Measurements from ENCODE around the gene TPPP2.
A peak's percentile ranks its signal among the peaks of the same experiment; 100 is the strongest.

The TPPP2 gene

DNA sequence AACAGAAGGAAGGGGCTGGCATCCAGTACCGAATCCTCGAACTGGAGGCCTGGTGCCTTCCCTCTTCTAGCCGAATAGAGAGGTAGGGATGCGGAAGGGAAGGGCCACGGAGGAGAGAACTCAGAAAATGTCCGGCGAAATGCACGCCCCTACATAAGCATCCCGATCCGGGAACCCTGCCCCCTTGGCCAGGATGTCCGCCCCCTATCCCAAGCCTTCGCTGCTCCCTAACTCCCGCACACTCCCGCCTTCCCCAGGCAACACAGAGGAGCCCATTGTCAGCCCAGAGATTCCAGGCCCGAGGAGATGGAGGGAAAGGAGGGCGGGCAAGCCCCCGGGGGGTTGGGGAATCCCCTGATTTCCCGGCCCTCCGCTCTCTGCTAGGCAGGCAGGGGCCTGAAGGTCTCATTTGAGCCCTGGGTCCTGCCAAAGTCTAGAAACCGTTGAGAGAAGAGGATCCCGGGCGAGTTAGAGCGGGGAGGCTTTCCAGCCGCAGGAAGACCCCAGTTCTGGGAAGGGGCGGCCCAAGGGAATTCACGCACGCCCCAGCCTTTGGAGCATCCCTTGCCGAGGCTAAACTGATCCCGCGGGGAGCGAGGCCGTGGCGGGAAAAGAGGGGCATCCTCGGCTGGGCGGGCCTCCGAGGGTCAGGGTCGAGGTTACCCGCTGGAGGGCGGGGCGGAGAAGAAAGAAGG is 39.5 kb downstream of the TPPP2 start:
- ATAC-seq: peak; percentile 36
- TF ChIP-seq SNAI2 (CRISPR knock-in tag; IDR thresholded peaks at IDR 0.05) (no peak), ZNF8 (CRISPR knock-in tag; IDR thresholded peaks at IDR 0.05) (no peak), ARNTL (CRISPR knock-in tag; IDR thresholded peaks at IDR 0.05; ENCODE audit: borderline replicate concordance, low read depth) (no peak), ZFP3 (CRISPR knock-in tag; IDR thresholded peaks at IDR 0.05) (no peak), PPARA (CRISPR knock-in tag; IDR thresholded peaks at IDR 0.05; ENCODE audit: borderline replicate concordance) (no peak)

DNA sequence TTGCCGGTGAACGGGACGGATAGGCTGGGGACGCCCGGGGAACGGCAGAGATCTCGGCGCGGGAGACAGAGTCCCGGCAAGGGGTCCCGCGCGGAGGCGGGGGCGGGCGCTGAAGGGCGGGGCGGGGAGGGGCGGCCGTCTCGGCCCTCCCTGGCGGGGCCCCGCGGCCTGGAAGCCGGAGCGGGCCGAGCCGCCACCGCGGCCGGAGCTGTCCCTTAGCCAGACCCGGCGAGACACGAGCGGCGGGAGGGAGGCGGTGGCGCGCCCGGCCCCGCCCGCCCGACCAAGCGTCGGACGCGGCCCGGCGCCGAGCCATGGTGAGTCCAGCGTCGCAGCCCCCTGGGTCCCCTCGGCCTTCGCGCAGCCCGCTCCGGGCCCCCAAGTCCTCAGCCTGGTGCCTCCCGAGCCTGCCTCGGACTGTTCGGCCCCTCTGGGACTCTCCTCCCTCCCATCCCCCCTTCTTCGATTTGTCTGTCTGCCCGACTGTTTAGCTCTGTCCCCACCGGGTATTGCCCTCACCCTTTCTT is 40.1 kb downstream of the TPPP2 start, which contains the start of gene ARHGEF40:
Gene ARHGEF40, plus strand, starts transcription at position 222 of the 527 bp plus-strand sequence. Its CDS starts 93 bp downstream, at position 315.
- TF ChIP-seq TOX (CRISPR knock-in tag; IDR thresholded peaks at IDR 0.05; ENCODE audit: borderline replicate concordance) (no peak), ZNF8 (CRISPR knock-in tag; IDR thresholded peaks at IDR 0.05) (no peak), OSR1 (CRISPR knock-in tag; IDR thresholded peaks at IDR 0.05) (no peak), ESRRG (CRISPR knock-in tag; IDR thresholded peaks at IDR 0.05) (no peak), GLIS3 (CRISPR knock-in tag; IDR thresholded peaks at IDR 0.05) (no peak), PPARA (CRISPR knock-in tag; IDR thresholded peaks at IDR 0.05; ENCODE audit: borderline replicate concordance) (no peak), BACH2 (CRISPR knock-in tag; IDR thresholded peaks at IDR 0.05; ENCODE audit: borderline replicate concordance) (no peak), ZFP3 (CRISPR knock-in tag; IDR thresholded peaks at IDR 0.05) (no peak), ZNF565 (CRISPR knock-in tag; conservative IDR thresholded peaks at IDR 0.05; ENCODE audit: low read depth) (no peak), RARB (CRISPR knock-in tag; IDR thresholded peaks at IDR 0.05) (no peak), ZFP30 (CRISPR knock-in tag; IDR thresholded peaks at IDR 0.05) (no peak), CSDC2 (CRISPR knock-in tag; IDR thresholded peaks at IDR 0.05) (no peak), ISL1 (CRISPR knock-in tag; IDR thresholded peaks at IDR 0.05) (no peak)
- TF ChIP-seq, protein P1, sequence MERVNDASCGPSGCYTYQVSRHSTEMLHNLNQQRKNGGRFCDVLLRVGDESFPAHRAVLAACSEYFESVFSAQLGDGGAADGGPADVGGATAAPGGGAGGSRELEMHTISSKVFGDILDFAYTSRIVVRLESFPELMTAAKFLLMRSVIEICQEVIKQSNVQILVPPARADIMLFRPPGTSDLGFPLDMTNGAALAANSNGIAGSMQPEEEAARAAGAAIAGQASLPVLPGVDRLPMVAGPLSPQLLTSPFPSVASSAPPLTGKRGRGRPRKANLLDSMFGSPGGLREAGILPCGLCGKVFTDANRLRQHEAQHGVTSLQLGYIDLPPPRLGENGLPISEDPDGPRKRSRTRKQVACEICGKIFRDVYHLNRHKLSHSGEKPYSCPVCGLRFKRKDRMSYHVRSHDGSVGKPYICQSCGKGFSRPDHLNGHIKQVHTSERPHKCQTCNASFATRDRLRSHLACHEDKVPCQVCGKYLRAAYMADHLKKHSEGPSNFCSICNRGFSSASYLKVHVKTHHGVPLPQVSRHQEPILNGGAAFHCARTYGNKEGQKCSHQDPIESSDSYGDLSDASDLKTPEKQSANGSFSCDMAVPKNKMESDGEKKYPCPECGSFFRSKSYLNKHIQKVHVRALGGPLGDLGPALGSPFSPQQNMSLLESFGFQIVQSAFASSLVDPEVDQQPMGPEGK (CRISPR knock-in tag; IDR thresholded peaks at IDR 0.05; ENCODE audit: borderline replicate concordance): no peak
- peak; percentile 23 for ATAC-seq

DNA sequence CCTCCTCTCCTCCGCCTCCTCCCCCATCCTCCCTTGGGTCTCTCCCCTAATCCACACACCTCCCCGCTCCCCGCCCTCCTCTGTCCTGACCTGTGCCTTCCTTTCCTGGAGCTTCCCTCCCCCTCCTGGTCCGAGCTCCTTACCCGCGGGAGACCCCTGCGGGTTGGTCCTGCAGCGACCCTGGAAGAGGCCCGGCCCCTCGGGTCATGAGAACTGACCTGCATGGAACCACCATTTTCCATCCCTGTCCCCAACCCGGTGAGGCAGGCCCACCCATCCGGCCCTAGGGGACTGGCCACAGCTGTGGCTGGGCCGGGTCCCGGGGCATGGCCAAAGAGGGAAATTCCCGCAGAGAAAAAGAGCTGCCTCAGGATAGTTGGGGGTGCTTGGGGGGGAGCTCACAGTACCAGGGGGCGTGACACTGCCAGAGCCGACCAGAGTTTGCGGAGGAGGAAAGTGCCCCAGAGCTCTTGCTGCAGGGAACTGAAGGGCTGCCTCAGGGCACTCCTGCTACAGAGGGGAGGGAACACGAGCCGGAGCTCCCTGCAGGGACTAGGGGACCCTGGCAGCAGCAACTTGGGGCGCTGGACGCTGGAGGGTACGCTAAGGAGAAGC is 40.7 kb downstream of the TPPP2 start:
- no peak for TF ChIP-seq ZNF565 (CRISPR knock-in tag; conservative IDR thresholded peaks at IDR 0.05; ENCODE audit: low read depth)
- TF ChIP-seq ZNF8 (CRISPR knock-in tag; IDR thresholded peaks at IDR 0.05): no peak
- TF ChIP-seq, protein P2, sequence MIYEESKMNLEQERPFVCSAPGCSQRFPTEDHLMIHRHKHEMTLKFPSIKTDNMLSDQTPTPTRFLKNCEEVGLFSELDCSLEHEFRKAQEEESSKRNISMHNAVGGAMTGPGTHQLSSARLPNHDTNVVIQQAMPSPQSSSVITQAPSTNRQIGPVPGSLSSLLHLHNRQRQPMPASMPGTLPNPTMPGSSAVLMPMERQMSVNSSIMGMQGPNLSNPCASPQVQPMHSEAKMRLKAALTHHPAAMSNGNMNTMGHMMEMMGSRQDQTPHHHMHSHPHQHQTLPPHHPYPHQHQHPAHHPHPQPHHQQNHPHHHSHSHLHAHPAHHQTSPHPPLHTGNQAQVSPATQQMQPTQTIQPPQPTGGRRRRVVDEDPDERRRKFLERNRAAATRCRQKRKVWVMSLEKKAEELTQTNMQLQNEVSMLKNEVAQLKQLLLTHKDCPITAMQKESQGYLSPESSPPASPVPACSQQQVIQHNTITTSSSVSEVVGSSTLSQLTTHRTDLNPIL (CRISPR knock-in tag; IDR thresholded peaks at IDR 0.05; ENCODE audit: low read depth): no peak
- TF ChIP-seq RARB (CRISPR knock-in tag; IDR thresholded peaks at IDR 0.05): no peak
- TF ChIP-seq OSR1 (CRISPR knock-in tag; IDR thresholded peaks at IDR 0.05): no peak
- TF ChIP-seq, protein P3, sequence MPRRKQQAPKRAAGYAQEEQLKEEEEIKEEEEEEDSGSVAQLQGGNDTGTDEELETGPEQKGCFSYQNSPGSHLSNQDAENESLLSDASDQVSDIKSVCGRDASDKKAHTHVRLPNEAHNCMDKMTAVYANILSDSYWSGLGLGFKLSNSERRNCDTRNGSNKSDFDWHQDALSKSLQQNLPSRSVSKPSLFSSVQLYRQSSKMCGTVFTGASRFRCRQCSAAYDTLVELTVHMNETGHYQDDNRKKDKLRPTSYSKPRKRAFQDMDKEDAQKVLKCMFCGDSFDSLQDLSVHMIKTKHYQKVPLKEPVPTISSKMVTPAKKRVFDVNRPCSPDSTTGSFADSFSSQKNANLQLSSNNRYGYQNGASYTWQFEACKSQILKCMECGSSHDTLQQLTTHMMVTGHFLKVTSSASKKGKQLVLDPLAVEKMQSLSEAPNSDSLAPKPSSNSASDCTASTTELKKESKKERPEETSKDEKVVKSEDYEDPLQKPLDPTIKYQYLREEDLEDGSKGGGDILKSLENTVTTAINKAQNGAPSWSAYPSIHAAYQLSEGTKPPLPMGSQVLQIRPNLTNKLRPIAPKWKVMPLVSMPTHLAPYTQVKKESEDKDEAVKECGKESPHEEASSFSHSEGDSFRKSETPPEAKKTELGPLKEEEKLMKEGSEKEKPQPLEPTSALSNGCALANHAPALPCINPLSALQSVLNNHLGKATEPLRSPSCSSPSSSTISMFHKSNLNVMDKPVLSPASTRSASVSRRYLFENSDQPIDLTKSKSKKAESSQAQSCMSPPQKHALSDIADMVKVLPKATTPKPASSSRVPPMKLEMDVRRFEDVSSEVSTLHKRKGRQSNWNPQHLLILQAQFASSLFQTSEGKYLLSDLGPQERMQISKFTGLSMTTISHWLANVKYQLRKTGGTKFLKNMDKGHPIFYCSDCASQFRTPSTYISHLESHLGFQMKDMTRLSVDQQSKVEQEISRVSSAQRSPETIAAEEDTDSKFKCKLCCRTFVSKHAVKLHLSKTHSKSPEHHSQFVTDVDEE (CRISPR knock-in tag; IDR thresholded peaks at IDR 0.05): no peak
- no peak for TF ChIP-seq BACH2 (CRISPR knock-in tag; IDR thresholded peaks at IDR 0.05; ENCODE audit: borderline replicate concordance)
- no peak for TF ChIP-seq TOX (CRISPR knock-in tag; IDR thresholded peaks at IDR 0.05; ENCODE audit: borderline replicate concordance)
- no peak for TF ChIP-seq SNAI2 (CRISPR knock-in tag; IDR thresholded peaks at IDR 0.05)
- TF ChIP-seq, protein P1 (CRISPR knock-in tag; IDR thresholded peaks at IDR 0.05; ENCODE audit: borderline replicate concordance): no peak
- TF ChIP-seq ZNF70 (CRISPR knock-in tag; IDR thresholded peaks at IDR 0.05): no peak
- TF ChIP-seq ZC3H10 (CRISPR knock-in tag; IDR thresholded peaks at IDR 0.05): no peak
- peak; percentile 34 for ATAC-seq

All from SK-N-SH treated with all-trans-retinoic acid at 6 μM for 48 hours (cell line).